Stimulated activated CD8-positive, alpha-beta memory T cell treated with anti-CD3 and anti-CD28 coated beads, Interleukin-15, amount 100 ng/mL, for 1 hour (primary cell): ENCODE data around the gene LMNTD2.
A peak's percentile ranks its signal among the peaks of the same experiment; 100 is the strongest.
"Not testable (repeated sequence)": the region's sequence is repeated elsewhere in the genome, so short reads cannot be mapped to it uniquely, and the experiment has no call there.

ENCODE experiments used
- DNase-seq: peaks from one replicate; pipeline ENCODE4 v3.0.0-alpha.2; 2020; ENCODE audit warnings: low read depth

Gene LMNTD2

DNA sequence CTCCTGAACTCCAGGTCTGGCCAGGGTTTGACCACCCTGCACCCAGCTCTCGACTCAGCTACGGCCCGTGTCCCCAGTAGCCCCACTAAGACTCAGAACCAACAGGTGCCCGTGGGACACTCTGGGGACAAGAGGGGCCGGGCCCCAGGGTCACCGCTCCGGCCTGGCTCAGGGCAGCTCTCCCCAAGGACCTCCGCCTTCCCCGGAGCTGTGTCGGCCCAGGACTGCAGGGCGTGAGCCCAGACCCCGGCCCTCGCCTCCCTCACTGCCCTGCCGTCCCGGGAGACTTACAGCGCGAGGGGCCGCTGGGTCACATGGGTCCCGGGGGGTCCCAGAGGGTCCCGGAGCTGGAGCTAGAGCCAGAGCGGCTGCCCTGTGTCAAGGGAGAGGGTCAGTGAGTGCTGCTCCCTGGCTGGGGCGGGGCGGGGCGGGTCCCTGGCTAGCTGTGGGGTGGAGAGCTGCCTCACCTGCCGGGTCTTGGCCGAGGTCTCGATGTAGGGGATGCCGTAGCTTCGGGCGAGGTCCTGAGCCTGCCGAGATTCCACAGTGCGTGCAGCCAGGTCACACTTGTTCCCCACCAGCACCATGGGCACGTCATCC is 27.5 kb downstream of the LMNTD2 start:
- DNase-seq = no peak

DNA sequence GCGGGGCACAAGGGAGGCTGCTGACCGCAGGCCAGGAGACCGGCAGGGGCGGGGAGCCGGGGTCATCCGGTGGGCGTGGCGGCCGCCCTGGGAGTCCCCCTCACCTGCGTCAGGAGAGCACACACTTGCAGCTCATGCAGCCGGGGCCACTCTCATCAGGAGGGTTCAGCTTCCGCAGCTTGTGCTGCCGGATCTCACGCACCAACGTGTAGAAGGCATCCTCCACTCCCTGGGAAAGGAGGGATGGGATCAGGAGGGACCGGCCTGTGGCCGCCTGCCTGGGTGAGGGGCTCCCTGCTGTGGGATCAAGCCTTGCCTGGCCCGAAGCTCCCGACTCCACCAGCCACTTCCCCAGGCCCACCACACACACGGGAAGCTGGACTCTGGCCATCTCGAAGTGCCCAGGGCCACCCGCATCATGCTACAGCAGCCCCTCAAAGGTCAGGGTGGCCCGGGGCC is 28.0 kb downstream of the LMNTD2 start:
- no peak for DNase-seq

DNA sequence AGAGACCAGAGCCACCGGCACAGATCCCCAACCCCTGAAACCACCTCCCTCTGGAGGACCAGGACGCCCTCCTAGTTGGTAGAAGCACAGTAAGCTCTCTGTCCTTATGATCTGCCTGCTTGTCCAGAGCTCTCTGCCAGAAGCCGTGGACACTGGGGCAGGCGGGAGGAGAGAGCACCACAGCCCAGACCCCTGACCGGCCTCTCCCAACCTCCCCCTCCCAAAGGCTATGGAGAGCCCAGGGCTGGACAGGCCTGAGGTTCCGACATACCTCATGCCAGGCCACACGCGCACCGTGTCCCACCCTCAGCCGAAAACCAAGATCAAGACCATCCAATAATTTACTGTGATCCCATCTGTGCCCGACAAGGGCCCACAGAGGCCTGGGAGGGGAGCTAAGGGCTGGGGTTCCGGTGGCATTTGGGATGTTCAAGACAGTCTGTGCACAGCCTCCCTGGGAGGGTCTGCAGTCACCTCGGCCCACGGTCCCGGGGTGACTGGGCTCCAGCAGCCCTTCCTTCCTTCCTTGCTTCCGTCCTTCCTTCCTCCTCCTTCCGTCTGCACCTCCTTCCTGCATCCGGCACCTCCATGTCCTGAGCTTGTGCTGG is 28.5 kb downstream of the LMNTD2 start:
- no peak for DNase-seq

DNA sequence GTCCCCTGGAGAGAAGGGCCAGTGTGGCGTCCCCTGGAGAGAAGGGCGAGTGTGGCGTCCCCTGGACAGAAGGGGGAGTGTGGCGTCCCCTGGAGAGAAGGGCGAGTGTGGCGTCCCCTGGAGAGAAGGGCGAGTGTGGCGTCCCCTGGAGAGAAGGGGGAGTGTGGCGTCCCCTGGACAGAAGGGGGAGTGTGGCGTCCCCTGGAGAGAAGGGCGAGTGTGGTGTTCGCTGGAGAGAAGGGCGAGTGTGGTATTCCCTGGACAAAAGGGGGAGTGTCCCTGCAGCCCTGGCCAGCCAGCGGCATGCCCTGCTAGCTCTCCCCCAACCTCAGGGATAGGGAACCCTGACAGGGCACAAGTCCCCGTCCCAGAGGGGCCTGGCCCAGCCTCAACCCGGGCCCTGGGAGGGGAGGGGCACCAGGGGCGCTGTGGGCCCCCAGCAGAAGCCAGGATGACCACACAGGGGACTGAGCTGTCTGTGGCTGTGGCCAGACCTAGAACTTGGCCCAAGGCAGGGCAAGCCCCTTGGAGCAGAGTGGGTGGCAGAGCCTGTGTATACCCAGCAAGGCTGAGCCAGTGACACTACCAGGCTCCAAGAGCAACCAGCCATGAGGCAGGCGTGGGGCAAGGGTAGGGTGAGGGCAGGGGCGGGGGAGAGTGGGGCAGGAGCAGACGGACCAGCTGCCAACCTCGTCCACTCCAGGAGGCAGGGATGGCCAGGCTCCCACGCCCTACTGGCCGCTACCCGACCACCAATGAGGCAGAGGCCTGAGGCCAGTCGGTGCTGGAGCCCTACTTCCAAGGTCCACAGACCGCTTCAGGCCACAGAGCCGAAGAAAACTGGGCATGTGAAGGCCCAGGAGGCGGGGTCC is 29.3 kb downstream of the LMNTD2 start:
- DNase-seq = no peak

DNA sequence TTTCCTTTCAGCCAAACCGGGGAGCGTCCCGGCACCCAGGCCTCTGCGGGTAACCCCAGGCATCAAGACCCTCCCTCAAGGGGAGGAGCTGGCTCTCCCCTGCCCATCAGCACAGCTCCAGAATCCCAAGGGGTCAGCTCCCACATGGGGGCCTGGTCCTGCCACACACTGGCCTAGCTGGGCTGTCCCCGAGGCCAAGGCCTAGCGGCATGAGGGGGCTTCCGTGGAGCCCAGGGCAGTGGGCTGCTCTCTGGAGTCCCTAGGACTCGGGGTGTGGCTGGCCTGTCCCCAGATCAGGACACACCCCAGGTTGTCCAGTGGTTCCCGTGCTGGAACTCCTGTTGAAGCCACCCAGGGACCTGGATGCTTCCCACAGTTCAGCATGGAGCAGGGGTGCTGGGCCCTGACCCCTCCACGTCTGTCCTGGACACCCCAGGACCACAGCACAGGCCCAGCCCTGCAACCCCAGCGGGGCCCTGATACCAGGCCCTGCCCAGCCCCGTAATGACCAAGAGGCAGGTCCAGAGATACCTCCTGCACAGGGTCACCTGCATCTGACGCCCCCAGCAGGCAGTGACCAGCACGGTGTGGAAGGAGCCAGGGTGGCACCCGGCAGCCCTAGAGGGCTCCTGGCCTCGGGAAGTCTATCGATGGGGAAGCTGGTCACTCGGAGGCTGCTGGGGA is 30.7 kb downstream of the LMNTD2 start:
- DNase-seq = no peak

DNA sequence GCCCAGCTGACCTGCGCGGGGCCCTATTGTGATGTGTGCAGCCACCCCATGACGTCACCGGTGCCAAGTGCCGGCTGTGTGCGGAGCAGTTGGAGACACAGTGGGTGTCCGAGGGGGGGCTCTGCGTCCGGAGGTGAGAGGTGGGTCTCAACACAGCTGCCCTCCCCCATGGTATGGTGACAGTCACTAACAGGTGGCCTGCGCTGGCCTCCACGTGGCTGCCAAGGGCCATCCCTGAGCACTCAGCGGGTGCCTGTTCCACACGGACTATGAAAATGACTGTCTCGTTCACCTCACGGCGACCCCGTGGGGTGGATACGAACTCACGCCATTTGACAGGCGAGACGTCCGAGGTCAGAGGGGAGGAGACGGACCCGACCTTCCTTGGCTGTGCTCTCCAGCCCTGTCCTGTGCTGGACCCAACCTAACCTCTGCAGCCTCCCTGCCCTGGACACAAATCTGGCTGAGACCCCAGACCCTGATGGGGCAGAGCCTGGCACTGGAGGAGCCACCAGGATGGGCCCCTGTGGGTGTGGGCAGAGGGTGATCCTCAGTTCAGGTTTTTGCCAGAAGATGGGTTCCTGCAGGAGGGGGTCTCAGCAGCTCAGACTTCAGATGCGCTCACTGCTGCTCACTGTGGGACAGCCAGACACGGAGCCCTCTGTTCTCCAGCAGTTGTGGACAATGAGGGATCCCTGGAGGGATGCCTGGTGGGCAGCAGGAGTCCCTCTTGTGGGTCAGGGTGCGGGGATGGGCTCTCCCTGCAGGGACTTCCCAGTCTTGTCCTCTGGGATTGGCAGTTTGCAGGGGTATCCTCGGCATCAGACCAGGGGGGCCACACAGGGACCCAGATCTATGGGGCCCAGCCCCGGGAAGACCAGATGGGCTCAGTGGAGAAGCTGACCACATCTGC is 31.5 kb downstream of the LMNTD2 start:
- DNase-seq = no peak

DNA sequence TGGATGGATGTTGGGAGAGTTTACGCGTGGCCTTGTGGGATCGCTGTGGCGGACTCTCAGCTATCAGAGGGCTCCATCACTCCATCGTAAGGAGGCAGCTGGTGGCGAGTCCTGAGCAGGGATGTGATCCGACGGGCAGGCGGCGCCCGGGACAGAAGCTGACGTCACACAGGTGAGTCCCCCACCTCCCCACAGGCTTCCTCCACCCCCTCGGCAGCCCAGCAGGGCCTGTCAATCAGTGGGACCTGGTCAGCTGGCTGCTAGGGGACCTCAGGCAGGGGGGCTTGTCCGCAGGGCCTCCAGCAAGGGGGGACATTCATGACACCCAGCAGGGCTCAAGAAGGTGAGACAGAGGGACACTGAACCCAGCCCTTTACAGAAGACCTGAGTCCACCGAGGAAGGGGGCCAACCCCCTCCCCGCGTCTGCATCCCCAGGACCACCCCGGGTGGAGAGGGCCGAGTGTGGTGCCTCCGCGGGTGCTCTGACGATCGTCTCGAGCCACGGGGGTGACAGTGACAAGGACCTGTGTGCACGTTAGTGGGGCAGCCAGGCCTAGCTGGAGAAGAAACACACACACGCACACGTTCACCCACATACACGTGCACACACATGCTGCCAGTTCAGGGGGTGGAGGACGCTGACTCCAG is 32.2 kb downstream of the LMNTD2 start:
- DNase-seq = no peak

DNA sequence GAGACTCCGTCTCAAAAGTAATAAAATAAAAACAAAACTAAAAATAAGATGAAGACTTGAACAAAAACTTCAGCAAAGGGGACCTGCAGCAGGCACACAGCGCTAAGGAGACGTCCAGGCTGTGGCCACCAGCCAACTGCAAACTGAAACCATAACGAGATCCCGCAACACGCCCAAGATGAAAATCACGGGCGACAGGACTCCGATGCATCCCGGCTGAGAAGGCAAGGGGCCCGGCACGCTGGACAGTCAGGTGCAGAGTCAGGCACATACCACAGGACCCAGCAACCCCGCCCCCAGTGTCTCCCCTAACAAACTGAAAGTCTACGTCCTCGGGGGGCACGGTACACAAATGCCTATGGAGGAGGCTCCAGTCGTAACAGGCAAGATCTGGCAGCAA is 34.3 kb downstream of the LMNTD2 start:
- DNase-seq = no peak

DNA sequence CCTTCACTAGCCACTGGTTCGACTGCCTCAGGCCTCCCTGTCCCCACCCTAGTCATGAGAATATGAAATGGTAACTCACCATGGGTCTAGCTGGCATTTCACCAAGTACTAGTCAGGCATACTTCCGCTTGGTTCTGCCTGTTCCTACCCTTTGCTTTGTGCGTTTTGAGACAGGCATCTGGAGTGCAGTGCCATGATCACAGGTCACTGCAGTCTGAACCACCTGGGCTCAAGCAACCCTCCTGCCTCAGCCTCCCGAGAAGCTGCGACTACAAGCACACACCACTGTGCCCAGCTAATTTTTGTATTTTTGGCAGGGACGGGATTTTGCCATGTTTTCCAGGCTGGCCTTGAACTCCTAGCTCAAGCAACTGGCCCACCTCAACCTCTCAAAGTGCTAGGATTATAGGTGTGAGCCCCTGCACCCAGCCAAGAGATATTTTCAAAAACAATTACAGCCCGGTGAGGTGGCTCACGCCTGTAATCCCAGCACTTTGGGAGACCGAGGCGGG is 39.3 kb downstream of the LMNTD2 start:
- DNase-seq = no peak

DNA sequence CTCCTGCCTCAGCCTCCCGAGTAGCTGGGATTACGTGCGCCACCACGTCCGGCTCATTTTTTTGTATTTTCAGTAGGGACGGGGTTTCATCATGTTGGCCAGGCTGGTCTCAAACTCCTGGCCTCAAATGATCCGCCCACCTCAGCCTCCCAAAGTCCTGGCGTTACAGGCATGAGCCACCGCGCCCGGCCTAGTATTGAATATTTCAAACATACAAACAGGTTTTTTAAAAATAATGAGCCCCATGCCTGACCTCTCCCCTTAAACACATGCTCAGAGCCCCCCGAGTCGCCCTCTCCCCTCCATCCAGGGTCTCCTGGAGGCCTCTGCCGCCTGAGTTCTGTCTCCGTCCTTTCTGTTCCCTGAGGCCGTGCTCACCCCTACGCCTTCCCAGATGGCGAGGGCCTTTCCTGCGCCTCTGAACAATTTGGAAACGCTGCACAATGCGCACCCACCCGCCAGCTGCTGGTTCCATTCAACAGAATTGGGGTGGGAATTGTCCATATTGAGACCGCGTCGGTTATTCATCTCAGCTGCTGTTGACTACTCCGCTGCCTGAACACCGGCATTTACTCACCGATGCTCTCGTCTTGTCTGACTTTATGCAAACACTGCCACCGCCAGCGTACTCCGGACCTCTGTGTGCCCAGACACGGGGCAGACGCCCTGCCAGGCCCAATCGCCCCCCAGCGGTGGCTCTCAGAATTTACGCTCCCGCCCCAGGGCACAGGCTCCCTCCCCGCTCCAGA is 39.9 kb downstream of the LMNTD2 start:
- no peak for DNase-seq

DNA sequence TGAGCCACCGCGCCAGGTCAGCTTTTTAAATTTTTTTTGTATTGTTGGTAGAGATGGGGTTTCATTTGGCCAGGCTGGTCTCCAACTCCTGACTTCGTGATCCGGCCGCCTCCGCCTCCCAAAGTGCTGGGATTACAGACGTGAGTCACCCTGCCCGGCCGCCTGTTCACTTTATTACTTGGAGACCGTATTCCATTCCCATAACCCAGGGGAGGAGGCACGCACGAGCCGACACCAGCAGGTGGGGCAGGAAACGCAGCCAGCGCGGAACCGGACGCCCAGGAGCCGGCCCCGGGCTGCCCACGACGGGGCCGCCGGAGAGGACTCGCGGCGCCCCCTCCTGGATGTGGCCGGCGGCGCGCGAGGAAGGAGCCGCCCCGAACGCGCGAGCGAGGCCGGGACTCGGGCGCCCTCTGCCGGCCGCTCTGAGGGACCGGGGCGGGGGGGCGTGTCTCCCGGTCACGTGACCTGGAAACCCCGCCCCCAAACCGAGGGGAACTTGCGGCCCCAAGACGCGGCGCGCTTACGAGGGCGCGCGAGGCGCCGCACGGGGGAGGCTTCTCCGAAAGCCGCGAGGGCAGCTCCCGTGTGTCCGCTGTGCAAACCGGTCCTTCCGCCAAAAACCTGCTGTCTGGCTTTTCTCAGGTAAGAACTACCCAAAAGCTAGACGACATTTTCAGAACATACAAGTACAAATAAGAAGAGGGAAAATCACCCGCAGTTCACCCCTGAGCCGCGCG is 41.9 kb downstream of the LMNTD2 start:
- DNase-seq = peak; percentile 67

DNA sequence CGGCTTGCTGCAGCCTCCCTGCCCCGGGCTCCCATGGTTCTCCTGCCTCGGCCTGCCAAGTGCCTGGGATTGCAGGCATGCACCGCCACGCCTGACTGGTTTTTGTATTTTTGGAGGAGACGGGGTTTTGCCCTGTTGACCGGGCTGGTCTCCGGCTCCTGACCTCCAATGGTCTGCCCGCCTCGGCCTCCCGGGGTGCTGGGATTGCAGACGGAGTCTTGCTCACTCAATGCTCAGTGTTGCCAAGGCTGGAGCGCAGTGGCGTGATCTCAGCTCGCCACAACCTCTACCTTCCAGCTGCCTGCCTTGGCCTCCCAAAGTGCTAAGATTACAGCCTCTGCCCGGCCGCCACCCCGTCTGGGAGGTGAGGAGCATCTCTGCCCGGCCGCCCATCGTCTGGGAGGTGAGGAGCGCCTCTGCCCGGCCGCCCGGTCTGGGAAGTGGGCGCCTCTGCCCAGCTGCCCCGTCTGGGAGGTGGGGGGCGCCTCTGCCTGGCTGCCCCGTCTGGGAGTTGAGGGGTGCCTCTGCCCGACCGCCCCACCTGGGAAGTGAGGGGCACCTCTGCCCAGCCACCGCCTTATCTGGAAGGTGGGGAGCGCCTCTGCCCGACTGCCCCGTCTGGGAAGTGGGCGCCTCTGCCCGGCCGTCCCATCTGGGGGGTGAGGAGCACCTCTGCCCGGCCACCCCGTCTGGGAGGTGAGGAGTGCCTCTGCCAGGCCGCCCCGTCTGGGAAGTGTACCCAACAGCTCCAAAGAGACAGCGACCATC is 43.4 kb downstream of the LMNTD2 start:
- DNase-seq = not testable (repeated sequence)

DNA sequence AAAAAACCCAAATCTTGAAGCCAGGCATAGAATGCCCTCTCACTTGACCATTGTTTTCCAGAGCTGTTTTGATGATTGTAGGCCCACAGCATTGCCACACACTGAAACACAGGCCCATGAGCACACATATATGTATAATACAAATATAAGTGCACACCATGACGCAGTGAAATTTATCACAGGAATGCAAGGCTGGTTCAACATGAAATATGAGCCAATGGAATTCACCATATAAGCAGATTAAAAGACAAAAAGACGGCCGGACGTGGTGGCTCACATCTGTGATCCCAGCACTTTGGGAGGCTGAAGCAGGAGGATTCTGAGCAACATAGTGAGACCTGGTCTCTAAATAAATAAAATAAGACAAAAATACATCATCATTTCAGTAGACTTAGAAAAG is 44.1 kb downstream of the LMNTD2 start:
- DNase-seq = no peak

DNA sequence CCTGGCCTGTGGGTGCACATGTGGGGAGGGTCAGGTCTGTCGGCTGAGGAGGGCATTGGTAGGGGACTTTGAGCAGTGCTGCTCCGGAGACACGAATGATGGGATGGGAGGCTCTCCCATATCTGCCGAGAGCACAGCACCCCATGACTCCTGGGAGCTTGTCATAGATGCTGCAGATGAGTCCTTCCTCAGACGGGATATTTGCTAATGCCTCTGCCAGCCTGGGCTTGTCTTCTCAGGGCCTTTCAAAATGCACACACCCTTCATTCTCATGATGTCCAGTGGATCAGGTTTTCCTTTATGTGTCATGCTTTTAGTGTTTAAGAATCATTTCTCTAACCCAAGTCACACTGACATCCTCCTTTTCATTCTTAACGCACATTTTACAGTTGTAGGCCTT is 45.4 kb downstream of the LMNTD2 start:
- no peak for DNase-seq

DNA sequence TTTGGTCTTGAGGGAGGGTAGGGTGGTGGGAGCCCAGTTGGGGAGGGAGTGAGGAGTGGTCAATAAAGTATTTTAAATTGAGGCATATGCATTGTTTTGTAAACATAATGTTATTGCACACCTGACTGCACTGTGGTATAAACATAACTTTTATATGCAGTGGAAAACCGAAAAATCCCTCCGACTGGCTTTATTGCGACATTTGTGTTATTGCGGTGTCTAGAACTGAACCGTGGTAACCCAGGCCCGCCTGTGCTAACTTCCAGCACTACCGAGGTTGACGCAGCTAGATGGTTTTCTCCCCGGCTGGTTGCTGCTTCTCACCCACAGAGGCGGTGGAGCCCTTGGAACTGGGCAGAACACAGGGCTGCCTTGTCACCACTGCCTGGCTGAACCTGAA is 45.9 kb downstream of the LMNTD2 start:
- no peak for DNase-seq

DNA sequence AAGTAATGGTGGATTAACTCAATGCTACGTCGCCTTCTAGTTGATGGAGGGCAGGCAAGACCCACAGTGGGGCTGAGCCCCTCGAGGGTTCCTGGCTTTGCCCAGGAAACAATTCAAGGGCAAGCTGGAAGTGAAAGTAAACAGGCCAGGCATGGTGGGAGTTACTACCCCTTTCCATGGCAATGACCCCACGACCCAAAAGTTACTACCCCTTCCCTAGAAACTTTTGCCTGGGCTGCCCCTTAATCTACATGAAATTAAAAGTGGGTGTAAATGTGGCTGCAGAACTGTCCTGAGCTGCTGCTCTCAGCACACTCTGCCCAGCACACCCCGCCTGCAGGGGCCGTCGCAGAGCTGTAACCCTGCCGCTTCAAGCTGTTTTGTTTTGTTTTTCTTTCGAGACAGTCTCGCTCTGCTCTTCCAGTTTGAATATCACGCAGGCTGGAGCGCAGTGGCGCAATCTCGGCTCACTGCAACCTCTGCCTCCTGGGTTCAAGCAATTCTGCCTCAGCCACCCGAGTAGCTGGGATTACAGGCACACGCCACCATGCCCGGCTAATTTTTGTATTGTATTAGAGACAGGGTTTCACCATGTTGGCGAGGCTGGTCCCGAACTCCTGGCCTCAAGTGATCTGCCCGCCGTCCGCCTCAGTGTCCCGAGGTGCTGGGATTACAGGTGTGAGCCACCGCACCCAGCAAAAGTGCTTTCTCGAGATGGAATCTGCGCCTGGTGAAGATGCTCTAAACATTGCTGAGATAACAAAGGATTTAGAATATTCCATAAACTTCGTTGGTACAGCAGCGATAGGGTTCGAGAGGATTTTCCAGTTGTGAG is 47.6 kb downstream of the LMNTD2 start:
- DNase-seq = no peak

DNA sequence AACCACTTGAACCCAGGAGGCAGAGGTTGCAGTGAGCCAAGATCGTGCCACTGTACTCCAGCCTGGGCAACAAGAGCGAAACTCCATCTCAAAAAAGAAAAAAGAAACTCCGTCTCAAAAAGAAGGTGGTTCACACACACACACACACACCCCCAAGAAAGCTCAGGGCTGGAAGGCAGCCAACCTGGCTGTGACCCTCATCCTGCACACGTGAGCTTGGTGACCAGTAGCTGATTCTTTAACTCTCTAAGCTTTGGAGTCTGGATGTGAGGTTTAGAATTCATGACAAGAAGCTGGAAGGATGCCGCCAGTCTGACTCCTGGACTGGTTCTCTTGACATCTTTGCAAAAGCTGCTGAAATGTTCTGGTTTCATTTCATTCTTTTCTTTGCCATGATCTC is 51.6 kb downstream of the LMNTD2 start:
- DNase-seq = no peak
